Measurements from ENCODE around the gene SLC2A11.
A peak's percentile ranks its signal among the peaks of the same experiment; 100 is the strongest.
"Not testable (repeated sequence)": the region's sequence is repeated elsewhere in the genome, so short reads cannot be mapped to it uniquely, and the experiment has no call there.

SLC2A11 gene

GRCh38 chr22:23892706-23893105, 35.0 kb downstream of the SLC2A11 start:
- no peak for DNase-seq

- DNase-seq = peak; percentile 6
These were observed 35.7 kb downstream of the SLC2A11 start for GRCh38 chr22:23893121-23893944.

- DNase-seq = peak; percentile 96
These were observed 36.5 kb downstream of the SLC2A11 start, which contains the start of gene MIF for GRCh38 chr22:23893945-23894709. TSS of gene MIF (plus strand) at chr22:23894383. CDS start at chr22:23894475, 92 bp downstream.

- peak; percentile 77 for DNase-seq
These were observed 37.3 kb downstream of the SLC2A11 start for GRCh38 chr22:23894710-23895598.

- DNase-seq = no peak
These were observed 38.0 kb downstream of the SLC2A11 start for GRCh38 chr22:23895599-23896144.

- DNase-seq = no peak
These were observed 38.5 kb downstream of the SLC2A11 start for GRCh38 chr22:23896166-23896522.

GRCh38 chr22:23896523-23897186, 39.0 kb downstream of the SLC2A11 start:
- no peak for DNase-seq

GRCh38 chr22:23897320-23897719, 39.6 kb downstream of the SLC2A11 start:
- DNase-seq = no peak

GRCh38 chr22:23898006-23898974, 40.6 kb downstream of the SLC2A11 start:
- DNase-seq = no peak

GRCh38 chr22:23899042-23899745, 41.5 kb downstream of the SLC2A11 start:
- DNase-seq = no peak

- DNase-seq = not testable (repeated sequence)
These were observed 42.6 kb downstream of the SLC2A11 start for GRCh38 chr22:23900227-23900626.

GRCh38 chr22:23901600-23901999, 43.9 kb downstream of the SLC2A11 start:
- no peak for DNase-seq

- no peak for DNase-seq
These were observed 45.8 kb downstream of the SLC2A11 start for GRCh38 chr22:23903328-23903971.

- no peak for DNase-seq
These were observed 47.0 kb downstream of the SLC2A11 start for GRCh38 chr22:23904573-23905254.

GRCh38 chr22:23906641-23907040, 49.0 kb downstream of the SLC2A11 start:
- no peak for DNase-seq

GRCh38 chr22:23907423-23907822, 49.7 kb downstream of the SLC2A11 start:
- not testable (repeated sequence) for DNase-seq

GRCh38 chr22:23908587-23909205, 51.0 kb downstream of the SLC2A11 start:
- DNase-seq = no peak

- no peak for DNase-seq
These were observed 51.7 kb downstream of the SLC2A11 start for GRCh38 chr22:23909296-23909898.

Measured in stimulated activated CD4-positive, alpha-beta T cell treated with anti-CD3 and anti-CD28 coated beads, Interleukin-4, amount 100 ng/mL, for 24 hours (primary cell).